K562 (cell line): ENCODE data around the gene OR2B2. TPM values are rescaled to one million over a fixed set of nuclear protein-coding genes. Genes with fewer than 3 reads are reported as not detected.
A peak's percentile ranks its signal among the peaks of the same experiment; 100 is the strongest.

Experiments used
- BCL6 ChIP-seq: fragments of 250-450 bp; sonication (Bioruptor Pico); IDR thresholded peaks from 2 replicates; pipeline ENCODE4 v1.4.0; 2020
- CGGBP1 ChIP-seq: fragments of 250-450 bp; sonication (Bioruptor Pico); IDR thresholded peaks from 2 replicates; pipeline ENCODE4 v1.9.0; 2021; ENCODE audit warnings: mild to moderate bottlenecking
- E2F6 ChIP-seq, 2 experiments: IDR thresholded peaks; 2 replicates each; pipeline ENCODE4 v1.6.1; 2011; ENCODE audit warnings: borderline replicate concordance in 1 of 2, control low read depth in 1 of 2, low read depth in 1 of 2, low read length in 1 of 2, mild to moderate bottlenecking in 1 of 2, mixed read lengths in 1 of 2, moderate library complexity in 1 of 2; ENCODE audit not compliant: insufficient read depth in 1 of 2, insufficient read length in 1 of 2, poor library complexity in 1 of 2, severe bottlenecking in 1 of 2; ENCODE audit errors: extremely low read depth in 1 of 2
- ELK3 ChIP-seq: fragments of 450-650 bp; formaldehyde crosslinking; IDR thresholded peaks from 2 replicates; pipeline ENCODE4 v1.4.0; 2020; ENCODE audit warnings: mild to moderate bottlenecking
- FOSL1 ChIP-seq: fragments of 200-800 bp; sonication (Bioruptor generic); conservative IDR thresholded peaks from 2 replicates; pipeline ENCODE4 v1.6.1; 2016; ENCODE audit warnings: missing genetic modification characterization, missing compliant biosample characterization
- HMBOX1 ChIP-seq: sonication (generic); IDR thresholded peaks from 2 replicates; pipeline ENCODE4 v1.6.1; 2016
- NR3C1 ChIP-seq: sonication (generic); formaldehyde crosslinking; IDR thresholded peaks from 2 replicates; pipeline ENCODE4 v1.8.1; 2022; ENCODE audit warnings: missing genetic modification reagents
- TCF15 ChIP-seq: fragments of 250-450 bp; sonication (Bioruptor Pico); IDR thresholded peaks from 2 replicates; pipeline ENCODE4 v1.8.0; 2022; ENCODE audit warnings: moderate library complexity, mild to moderate bottlenecking, inconsistent platforms
- TEAD1 ChIP-seq, 2 experiments: fragments of 450-650 bp in 1 of 2; sonication (generic) in 1 of 2; formaldehyde crosslinking; IDR thresholded peaks; 2 replicates each; pipeline versions ENCODE4 v1.4.0 to v1.8.0; 2020 to 2022; ENCODE audit warnings: mild to moderate bottlenecking in 2 of 2, missing genetic modification reagents in 1 of 2
- TFE3 ChIP-seq: fragments of 450-650 bp; formaldehyde crosslinking; IDR thresholded peaks from 2 replicates; pipeline ENCODE4 v1.4.0; 2020; ENCODE audit warnings: mild to moderate bottlenecking, mixed read lengths
- VEZF1 ChIP-seq: fragments of 200-800 bp; sonication (Bioruptor generic); IDR thresholded peaks from 2 replicates; pipeline ENCODE4 v1.6.1; 2017; ENCODE audit warnings: missing genetic modification characterization, missing compliant biosample characterization
- ZNF518B ChIP-seq: fragments of 250-450 bp; sonication (Bioruptor Pico); IDR thresholded peaks from 2 replicates; pipeline ENCODE4 v1.5.0; 2021; ENCODE audit warnings: mild to moderate bottlenecking, moderate library complexity
- ZNF77 ChIP-seq: fragments of 250-450 bp; sonication (Bioruptor Pico); IDR thresholded peaks from 2 replicates; pipeline ENCODE4 v1.5.0; 2020
- polyA plus RNA-seq, 8 experiments: library from polyadenylated mRNA; depleted of rRNA in 4 of 8; stranded (reverse) in 5 of 8; unstranded in 3 of 8; fragments of >200 nt; fragmentation: Nextera tagmentation in 2 of 8; fragmentation: Illumina TruSeq in 1 of 8; extraction: Ambion mirVana in 2 of 8; extraction: Trizol in 1 of 8; gene quantifications; 2 replicates each; pipeline versions ENCODE4 v1.2.1 to v1.2.3, GENCODE V29; 2011 to 2014; ENCODE audit warnings: inconsistent platforms in 1 of 8, missing spikeins in 1 of 8
- total RNA-seq, 7 experiments: library from RNA; depleted of rRNA in 6 of 7; stranded (reverse); fragments of >200 nt in 6 of 7; fragmentation: Illumina TruSeq in 2 of 7; extraction: Trizol in 2 of 7; gene quantifications; 2 replicates each; pipeline versions ENCODE4 v1.2.1 to v1.2.3, GENCODE V29; 2011 to 2021; ENCODE audit warnings: low replicate concordance in 1 of 7

The OR2B2 gene
- total and polyA plus RNA-seq, 9 of the 15 experiments (the other 6 are each of a cell fraction or from before 2014, with no cell fraction given), result 0.24 TPM; not detected in 8

- TF ChIP-seq HMBOX1, result peak; percentile 39; the same call in 1 of the 2 replicates
- no peak for TF ChIP-seq VEZF1
- peak; percentile 51 to 71 for TF ChIP-seq E2F6 (IDR thresholded peaks at IDR 0.05; ENCODE audit: borderline replicate concordance in 1 of 2, extremely low read depth in 1 of 2, insufficient read depth in 1 of 2, insufficient read length in 1 of 2, low read depth in 1 of 2, low read length in 1 of 2, poor library complexity in 1 of 2, severe bottlenecking in 1 of 2)
- no peak for TF ChIP-seq TCF15
- no peak for TF ChIP-seq TFE3 (CRISPR knock-in tag)
- TF ChIP-seq ZNF77 (CRISPR knock-in tag), result no peak
- TF ChIP-seq BCL6, result 0 out of 2 replicates have a peak, but pooled peaks have one; percentile 32
- TF ChIP-seq ZNF518B (CRISPR knock-in tag), result no peak
- 0 out of 2 replicates have a peak, but pooled peaks have one; percentile 80 for TF ChIP-seq NR3C1 (CRISPR knock-in tag)
- TF ChIP-seq CGGBP1, result peak; percentile 96
- peak; percentile 42; the same call in 1 of the 2 replicates for TF ChIP-seq FOSL1 (tag)
- TF ChIP-seq TEAD1 (CRISPR knock-in tag; IDR thresholded peaks at IDR 0.05), result peak in 1 of 2 experiments; percentile 71; a peak in 2 of 4 replicates
- TF ChIP-seq ELK3 (CRISPR knock-in tag), result no peak
These were observed 18.9 kb downstream of the OR2B2 start (continued) for GRCh38 chr6:27893059-27893835.
